K562 (cell line): ENCODE results near the gene SMAD5. TPM values are rescaled to one million over a fixed set of nuclear protein-coding genes. Genes with fewer than 3 reads are reported as not detected.

ENCODE experiments used
- ATAC-seq: fragments of 200-7000 bp; cut with Tn5 transposase; 3 replicates; pipeline ENCODE4 v1.9.1; 2020; ENCODE audit warnings: moderate library complexity
- BruUV-seq: library from RNA; stranded (reverse); fragments of 400-500 nt; replicated peaks from 2 replicates; lab custom pipeline; 2021; lab: Mats Ljungman, UMichigan
- CTCF ChIA-PET: fragments of 300-600 bp; formaldehyde crosslinking; extraction: SDS; loops from one replicate; lab custom pipeline; 2021; ENCODE audit warnings: low intra/inter-chr PET ratio; lab: Yijun Ruan, JAX
- POLR2A ChIA-PET: fragments of 300-600, 350-650 bp; sonication (Branson Sonifier 250); formaldehyde crosslinking; extraction: SDS; loops from one replicate; lab custom pipeline; 2021; ENCODE audit warnings: antibody characterized with exemption, inconsistent platforms; lab: Yijun Ruan, JAX
- DNase-seq, 4 experiments: peaks; one replicate each; pipeline versions ENCODE4 v3.0.0 to v3.0.0-alpha.2; 2011 to 2018; ENCODE audit warnings: low spot score in 3 of 4, mixed read lengths in 3 of 4; ENCODE audit errors: extremely low read depth in 1 of 4
- FAIRE-seq: peaks from 2 replicates; lab custom pipeline; 2011; peaks lifted over from hg19 to GRCh38; lab: Jason Lieb, UNC
- H2AFZ ChIP-seq: 2 replicates; pipeline ENCODE4 v1.6.0; 2011; ENCODE audit warnings: low read depth, low read length, control low read depth, inconsistent platforms
- H3K27ac ChIP-seq: fragments of 200-600 bp; 3 replicates; pipeline ENCODE4 v1.8.0; 2011; ENCODE audit warnings: low read depth, mild to moderate bottlenecking, control low read depth, inconsistent platforms, low read length, moderate library complexity, mixed read lengths; ENCODE audit errors: extremely low read depth
- H3K27me3 ChIP-seq, 2 experiments: fragments of 300-600 bp in 1 of 2; 2 replicates in 1 of 2; 3 replicates in 1 of 2; pipeline versions ENCODE4 v1.6.0 to v1.8.0; 2011; ENCODE audit warnings: inconsistent platforms in 2 of 2, low read length in 2 of 2, mild to moderate bottlenecking in 1 of 2, mixed read lengths in 1 of 2, moderate library complexity in 1 of 2; ENCODE audit not compliant: control insufficient read depth in 2 of 2, insufficient read depth in 2 of 2
- H3K36me3 ChIP-seq: fragments of 300-600 bp; 3 replicates; pipeline ENCODE4 v1.8.0; 2011; ENCODE audit warnings: mild to moderate bottlenecking, low read length, inconsistent platforms; ENCODE audit not compliant: control insufficient read depth, insufficient read depth
- H3K4me1 ChIP-seq, 2 experiments: fragments of 200-600 bp in 1 of 2; replicated peaks in 1 of 2; 2 replicates in 1 of 2; 3 replicates in 1 of 2; pipeline versions ENCODE4 v1.5.1 to v1.8.0; 2011; ENCODE audit warnings: inconsistent platforms in 2 of 2, low read length in 2 of 2, mild to moderate bottlenecking in 1 of 2, mixed read lengths in 1 of 2, moderate library complexity in 1 of 2; ENCODE audit not compliant: control insufficient read depth in 2 of 2, insufficient read depth in 2 of 2
- H3K4me2 ChIP-seq: 2 replicates; pipeline ENCODE4 v1.6.1; 2011; ENCODE audit warnings: low read length, control low read depth, inconsistent platforms, mixed read lengths; ENCODE audit not compliant: insufficient read depth
- H3K4me3 ChIP-seq: fragments of 200-600 bp; sonication (generic), shearing (Covaris generic); 2 replicates; pipeline ENCODE4 v1.5.1; 2016; ENCODE audit warnings: control low read depth, inconsistent platforms
- H3K79me2 ChIP-seq: fragments of 200-600 bp; 3 replicates; pipeline ENCODE4 v1.8.0; 2011; ENCODE audit warnings: low read length, inconsistent platforms; ENCODE audit not compliant: control insufficient read depth, insufficient read depth
- H3K9ac ChIP-seq, 2 experiments: 2 replicates each; pipeline versions ENCODE4 v1.6.0 to v1.6.1; 2011; ENCODE audit warnings: low read depth in 2 of 2, low read length in 2 of 2, control low read depth in 1 of 2, inconsistent platforms in 1 of 2, mild to moderate bottlenecking in 1 of 2, mixed read lengths in 1 of 2; ENCODE audit not compliant: insufficient read depth in 1 of 2
- H3K9me1 ChIP-seq: one replicate; pipeline ENCODE4 v1.6.0; 2011; ENCODE audit warnings: inconsistent platforms, mild to moderate bottlenecking, low read length, moderate library complexity; ENCODE audit not compliant: control insufficient read depth, insufficient read depth
- H3K9me3 ChIP-seq: replicated peaks from 2 replicates; pipeline ENCODE4 v1.5.1; 2011; ENCODE audit warnings: low read depth, low read length, inconsistent platforms; ENCODE audit not compliant: control insufficient read depth, insufficient read depth
- H4K20me1 ChIP-seq: replicated peaks from 2 replicates; pipeline ENCODE4 v1.6.1; 2011; ENCODE audit warnings: low read length, inconsistent platforms, mixed read lengths; ENCODE audit not compliant: control insufficient read depth, insufficient read depth
- KAT7 ChIP-seq: sonication (generic); formaldehyde crosslinking; IDR thresholded peaks from 2 replicates; pipeline ENCODE4 v1.8.0; 2022; ENCODE audit warnings: missing genetic modification reagents, mild to moderate bottlenecking, borderline replicate concordance
- MYC ChIP-seq, 2 experiments: fragments of 250-450 bp in 1 of 2; sonication (Bioruptor Pico) in 1 of 2; IDR thresholded peaks; 2 replicates each; pipeline versions ENCODE4 v1.5.1 to v1.6.1; 2012 to 2021; ENCODE audit warnings: low read depth in 2 of 2, borderline replicate concordance in 1 of 2, improper control_type of control experiment in 1 of 2, low read length in 1 of 2, mild to moderate bottlenecking in 1 of 2, moderate library complexity in 1 of 2
- NFIX ChIP-seq: fragments of 250-450 bp; sonication (Bioruptor Pico); IDR thresholded peaks from 2 replicates; pipeline ENCODE4 v1.4.0; 2020; ENCODE audit warnings: low read depth, mild to moderate bottlenecking, moderate library complexity
- NR2C2 ChIP-seq, 2 experiments: fragments of 200-800 bp in 1 of 2; sonication (Bioruptor generic) in 1 of 2; sonication (generic) in 1 of 2; formaldehyde crosslinking in 1 of 2; IDR thresholded peaks; 2 replicates each; pipeline versions ENCODE4 v1.6.1 to v1.8.0; 2016 to 2022; ENCODE audit warnings: mild to moderate bottlenecking in 1 of 2, missing compliant biosample characterization in 1 of 2, missing genetic modification characterization in 1 of 2, missing genetic modification reagents in 1 of 2
- PPARD ChIP-seq: fragments of 250-450 bp; sonication (Bioruptor Pico); IDR thresholded peaks from 2 replicates; pipeline ENCODE4 v1.8.0; 2022; ENCODE audit warnings: inconsistent platforms, mild to moderate bottlenecking, moderate library complexity
- RAD51 ChIP-seq: fragments of 450-650 bp; IDR thresholded peaks from 2 replicates; pipeline ENCODE4 v1.7.1; 2016; ENCODE audit warnings: low read depth, mild to moderate bottlenecking, borderline replicate concordance
- SIN3A ChIP-seq, 2 experiments: fragments of 150-350 bp in 1 of 2; IDR thresholded peaks; 2 replicates each; pipeline ENCODE4 v1.6.1; 2011 to 2016; ENCODE audit warnings: borderline replicate concordance in 2 of 2, low read depth in 2 of 2, low read length in 2 of 2, mild to moderate bottlenecking in 2 of 2, moderate library complexity in 2 of 2; ENCODE audit not compliant: control insufficient read depth in 1 of 2
- ZNF740 ChIP-seq, 3 experiments: fragments of 200-800 bp in 1 of 3; sonication (Bioruptor generic) in 1 of 3; sonication (generic) in 1 of 3; formaldehyde crosslinking in 1 of 3; IDR thresholded peaks; 2 replicates each; pipeline versions ENCODE4 v1.6.1 to v1.8.0; 2016 to 2022; ENCODE audit warnings: mild to moderate bottlenecking in 2 of 3, missing compliant biosample characterization in 2 of 3, missing genetic modification characterization in 2 of 3, missing genetic modification reagents in 1 of 3
- WGBS: fragments of 100-300 bp; shearing (Covaris generic); methylation state at CpG from one replicate; pipeline ENCODE4 v1.1.6; 2016; ENCODE audit warnings: low coverage, mixed read lengths; ENCODE audit not compliant: insufficient coverage; ENCODE audit errors: missing lambda C conversion rate; 5-methylcytosine and 5-hydroxymethylcytosine counted together
- in situ Hi-C: fragments of 300-500 bp; cut with MboI; formaldehyde crosslinking; loops from 4 replicates; pipeline ENCODE4 v1.15.0; 2018; ENCODE audit warnings: inconsistent platforms, mixed read lengths
- intact Hi-C: fragments of 100-400 bp; cut with micrococcal nuclease; formaldehyde crosslinking; loops from 2 replicates; pipeline ENCODE4 v1.14.2; 2022
- polyA plus RNA-seq, 8 experiments: library from polyadenylated mRNA; depleted of rRNA in 4 of 8; stranded (reverse) in 5 of 8; unstranded in 3 of 8; fragments of >200 nt; fragmentation: Nextera tagmentation in 2 of 8; fragmentation: Illumina TruSeq in 1 of 8; extraction: Ambion mirVana in 2 of 8; extraction: Trizol in 1 of 8; gene quantifications; 2 replicates each; pipeline versions ENCODE4 v1.2.1 to v1.2.3, GENCODE V29; 2011 to 2014; ENCODE audit warnings: inconsistent platforms in 1 of 8, missing spikeins in 1 of 8
- total RNA-seq, 7 experiments: library from RNA; depleted of rRNA in 6 of 7; stranded (reverse); fragments of >200 nt in 6 of 7; fragmentation: Illumina TruSeq in 2 of 7; extraction: Trizol in 2 of 7; gene quantifications; 2 replicates each; pipeline versions ENCODE4 v1.2.1 to v1.2.3, GENCODE V29; 2011 to 2021; ENCODE audit warnings: low replicate concordance in 1 of 7
- TF ChIP-seq, protein P1 (sequence below): sonication (generic); formaldehyde crosslinking; IDR thresholded peaks from 2 replicates; pipeline ENCODE4 v1.4.0; 2020; ENCODE audit warnings: mild to moderate bottlenecking, missing genetic modification reagents

The SMAD5 gene
- total and polyA plus RNA-seq, 9 of the 15 experiments (the other 6 are each of a cell fraction or from before 2014, with no cell fraction given): 12.4 to 53.9 (median 20.3) TPM

DNA sequence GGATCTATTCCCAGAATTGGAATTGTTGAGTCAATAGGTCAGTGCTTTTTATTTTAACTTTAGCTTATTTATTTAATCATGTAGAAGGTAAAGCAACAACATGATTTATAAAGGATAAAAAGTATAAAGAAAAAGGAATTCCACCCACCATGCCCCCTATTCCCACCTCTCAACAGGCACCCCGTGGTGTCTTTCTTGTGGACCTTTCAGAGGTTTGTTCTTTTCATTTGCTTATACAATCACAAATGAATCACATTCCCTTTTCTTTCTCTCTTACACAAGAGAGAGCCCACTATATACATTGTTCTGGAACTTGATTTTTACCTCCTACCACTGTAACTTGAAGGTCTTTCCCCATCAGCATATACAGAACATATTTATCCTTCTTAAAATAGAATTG, 97.5 kb downstream of the SMAD5 start:
- TF ChIP-seq RAD51: no peak
- TF ChIP-seq, protein P1, sequence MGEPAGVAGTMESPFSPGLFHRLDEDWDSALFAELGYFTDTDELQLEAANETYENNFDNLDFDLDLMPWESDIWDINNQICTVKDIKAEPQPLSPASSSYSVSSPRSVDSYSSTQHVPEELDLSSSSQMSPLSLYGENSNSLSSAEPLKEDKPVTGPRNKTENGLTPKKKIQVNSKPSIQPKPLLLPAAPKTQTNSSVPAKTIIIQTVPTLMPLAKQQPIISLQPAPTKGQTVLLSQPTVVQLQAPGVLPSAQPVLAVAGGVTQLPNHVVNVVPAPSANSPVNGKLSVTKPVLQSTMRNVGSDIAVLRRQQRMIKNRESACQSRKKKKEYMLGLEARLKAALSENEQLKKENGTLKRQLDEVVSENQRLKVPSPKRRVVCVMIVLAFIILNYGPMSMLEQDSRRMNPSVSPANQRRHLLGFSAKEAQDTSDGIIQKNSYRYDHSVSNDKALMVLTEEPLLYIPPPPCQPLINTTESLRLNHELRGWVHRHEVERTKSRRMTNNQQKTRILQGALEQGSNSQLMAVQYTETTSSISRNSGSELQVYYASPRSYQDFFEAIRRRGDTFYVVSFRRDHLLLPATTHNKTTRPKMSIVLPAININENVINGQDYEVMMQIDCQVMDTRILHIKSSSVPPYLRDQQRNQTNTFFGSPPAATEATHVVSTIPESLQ: no peak
- no peak for TF ChIP-seq ZNF740 (CRISPR knock-in tag; IDR thresholded peaks at IDR 0.05)
- TF ChIP-seq ZNF740 (tag; IDR thresholded peaks at IDR 0.05): no peak
- no peak for TF ChIP-seq SIN3A (IDR thresholded peaks at IDR 0.05; ENCODE audit: borderline replicate concordance in 2 of 2, control insufficient read depth in 1 of 2, low read depth in 2 of 2, low read length in 2 of 2)
- no peak for TF ChIP-seq MYC (IDR thresholded peaks at IDR 0.05; ENCODE audit: low read depth, low read length)
- TF ChIP-seq MYC (CRISPR knock-in tag; IDR thresholded peaks at IDR 0.05; ENCODE audit: borderline replicate concordance, low read depth): no peak
- TF ChIP-seq NFIX (CRISPR knock-in tag): no peak
- TF ChIP-seq PPARD (CRISPR knock-in tag): no peak
- TF ChIP-seq NR2C2 (CRISPR knock-in tag; IDR thresholded peaks at IDR 0.05): no peak
- TF ChIP-seq NR2C2 (tag; IDR thresholded peaks at IDR 0.05): no peak
- no peak for TF ChIP-seq KAT7 (CRISPR knock-in tag)
- no peaks in the 10 kb centered on the region for H3K4me1 ChIP-seq
- no peak overlapping the region for H3K4me3 ChIP-seq
- H3K36me3 ChIP-seq: no peaks in the 10 kb centered on the region
- BruUV-seq: no TSS peak
- no peak overlapping the region for H3K27ac ChIP-seq
- CTCF ChIA-PET: no interaction called here
- 0% methylated on average over 1 of the region's 1 CpG for WGBS
- in situ Hi-C loops (no loop called here), intact Hi-C loops (no loop called here)
- H3K4me2 ChIP-seq: no peak overlapping the region
- no peaks in the 10 kb centered on the region for H3K9me3 ChIP-seq
- no peak for DNase-seq
- no peak for ATAC-seq
- FAIRE-seq: no peak
- peaks cover 3 to 21% of the 10 kb centered on the region in 2 experiments; a peak in 4 of 5 replicates for H3K27me3 ChIP-seq
- no peaks in the 10 kb centered on the region for H4K20me1 ChIP-seq
- no peak overlapping the region for H3K9ac ChIP-seq
- H3K79me2 ChIP-seq: no peaks in the 10 kb centered on the region
- H3K9me1 ChIP-seq: no peaks in the 10 kb centered on the region
- POLR2A ChIA-PET: no interaction called here
- no peak overlapping the region for H2AFZ ChIP-seq
